DMS79 (cell line): Measurements from ENCODE around the gene TSHR.

Experiments
- DNase-seq: peaks from one replicate; lab custom pipeline; 2025; lab: John Stamatoyannopoulos, UW

TSHR gene

GRCh38 chr14:81137316-81137715, 181.9 kb downstream of the TSHR start:
- no peak for DNase-seq

- DNase-seq, result no peak
These were observed 183.0 kb downstream of the TSHR start for GRCh38 chr14:81138429-81138828.

GRCh38 chr14:81141426-81141825, 186.0 kb downstream of the TSHR start:
- DNase-seq, result no peak

- no peak for DNase-seq
These were observed 188.4 kb downstream of the TSHR start for GRCh38 chr14:81143793-81144192.

GRCh38 chr14:81144824-81145603, 189.6 kb downstream of the TSHR start:
- DNase-seq, result peak; percentile 93

- DNase-seq, result no peak
These were observed 191.9 kb downstream of the TSHR start for GRCh38 chr14:81147140-81147897.

GRCh38 chr14:81148635-81149034, 193.2 kb downstream of the TSHR start:
- no peak for DNase-seq

- DNase-seq, result no peak
These were observed 197.8 kb downstream of the TSHR start for GRCh38 chr14:81153187-81153586.

GRCh38 chr14:81157431-81157830, 202.0 kb downstream of the TSHR start:
- no peak for DNase-seq

GRCh38 chr14:81161088-81161487, 205.7 kb downstream of the TSHR start:
- no peak for DNase-seq

GRCh38 chr14:81161749-81162148, 206.3 kb downstream of the TSHR start:
- DNase-seq, result no peak

GRCh38 chr14:81162941-81163340, 207.5 kb downstream of the TSHR start:
- no peak for DNase-seq

- peak; percentile 99 for DNase-seq
These were observed 208.8 kb downstream of the TSHR start for GRCh38 chr14:81164167-81164774.

GRCh38 chr14:81165188-81165587, 209.8 kb downstream of the TSHR start:
- no peak for DNase-seq

GRCh38 chr14:81166121-81166520, 210.7 kb downstream of the TSHR start:
- no peak for DNase-seq

GRCh38 chr14:81169267-81169666, 213.8 kb downstream of the TSHR start:
- DNase-seq, result no peak

GRCh38 chr14:81169711-81170103, 214.3 kb downstream of the TSHR start:
- DNase-seq, result no peak

GRCh38 chr14:81170104-81170828, 214.8 kb downstream of the TSHR start:
- DNase-seq, result peak; percentile 85

GRCh38 chr14:81170829-81171195, 215.4 kb downstream of the TSHR start:
- no peak for DNase-seq

- no peak for DNase-seq
These were observed 216.9 kb downstream of the TSHR start for GRCh38 chr14:81172353-81172752.

- DNase-seq, result no peak
These were observed 217.5 kb downstream of the TSHR start for GRCh38 chr14:81172881-81173280.

- DNase-seq, result no peak
These were observed 220.8 kb downstream of the TSHR start for GRCh38 chr14:81176241-81176640.
